ENCODE data around the gene LRRTM4. TPM values are rescaled to one million over a fixed set of nuclear protein-coding genes. Genes with fewer than 3 reads are reported as not detected.
A peak's percentile ranks its signal among the peaks of the same experiment; 100 is the strongest.
"Not testable (repeated sequence)": the region's sequence is repeated elsewhere in the genome, so short reads cannot be mapped to it uniquely, and the experiment has no call there.

LRRTM4 gene
- total RNA-seq, 1 donor from 2014 or later, result not detected

DNA sequence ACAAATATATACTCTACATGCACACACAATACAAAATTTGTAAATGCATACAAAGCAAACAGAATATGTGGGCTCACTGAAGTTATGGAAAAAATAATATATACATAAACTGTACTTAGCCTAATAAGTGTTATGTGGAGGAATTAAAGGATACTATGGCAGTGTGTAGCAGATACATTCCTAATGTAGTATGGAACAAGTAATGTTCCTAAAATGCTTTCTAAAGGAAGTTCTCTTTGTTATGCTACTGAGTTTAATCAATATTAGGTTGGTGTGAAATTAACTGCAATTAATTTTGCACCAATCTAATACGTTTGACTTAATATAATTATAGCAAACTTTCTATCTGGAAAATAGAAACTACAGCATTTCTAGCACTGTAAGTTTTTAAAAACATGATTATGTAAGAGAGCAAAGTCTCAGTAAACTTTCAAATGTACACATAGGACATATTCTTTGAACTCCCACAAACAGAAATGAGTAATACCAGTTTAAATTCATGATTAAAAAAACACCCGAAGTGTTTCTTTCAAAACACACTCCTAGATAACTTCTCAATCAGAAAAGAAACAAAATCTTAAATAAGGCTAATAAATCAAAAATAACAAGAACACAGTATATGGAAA is 331.3 kb downstream of the LRRTM4 start:
- TF ChIP-seq, protein P1, sequence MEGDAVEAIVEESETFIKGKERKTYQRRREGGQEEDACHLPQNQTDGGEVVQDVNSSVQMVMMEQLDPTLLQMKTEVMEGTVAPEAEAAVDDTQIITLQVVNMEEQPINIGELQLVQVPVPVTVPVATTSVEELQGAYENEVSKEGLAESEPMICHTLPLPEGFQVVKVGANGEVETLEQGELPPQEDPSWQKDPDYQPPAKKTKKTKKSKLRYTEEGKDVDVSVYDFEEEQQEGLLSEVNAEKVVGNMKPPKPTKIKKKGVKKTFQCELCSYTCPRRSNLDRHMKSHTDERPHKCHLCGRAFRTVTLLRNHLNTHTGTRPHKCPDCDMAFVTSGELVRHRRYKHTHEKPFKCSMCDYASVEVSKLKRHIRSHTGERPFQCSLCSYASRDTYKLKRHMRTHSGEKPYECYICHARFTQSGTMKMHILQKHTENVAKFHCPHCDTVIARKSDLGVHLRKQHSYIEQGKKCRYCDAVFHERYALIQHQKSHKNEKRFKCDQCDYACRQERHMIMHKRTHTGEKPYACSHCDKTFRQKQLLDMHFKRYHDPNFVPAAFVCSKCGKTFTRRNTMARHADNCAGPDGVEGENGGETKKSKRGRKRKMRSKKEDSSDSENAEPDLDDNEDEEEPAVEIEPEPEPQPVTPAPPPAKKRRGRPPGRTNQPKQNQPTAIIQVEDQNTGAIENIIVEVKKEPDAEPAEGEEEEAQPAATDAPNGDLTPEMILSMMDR (IDR thresholded peaks at IDR 0.05; ENCODE audit: insufficient read depth, low read length, poor library complexity, severe bottlenecking), result no peak
- Histone ChIP-seq H3K36me3 (ENCODE audit: control insufficient read depth, insufficient read depth, low read length) (no peaks in the 10 kb centered on the region), H3K27me3 (ENCODE audit: control insufficient read depth, insufficient read depth, low read length) (no peaks in the 10 kb centered on the region), H3K4me3 (ENCODE audit: low read depth, low read length) (no peak overlapping the region)
- no peak for DNase-seq (ENCODE audit: low read depth)

DNA sequence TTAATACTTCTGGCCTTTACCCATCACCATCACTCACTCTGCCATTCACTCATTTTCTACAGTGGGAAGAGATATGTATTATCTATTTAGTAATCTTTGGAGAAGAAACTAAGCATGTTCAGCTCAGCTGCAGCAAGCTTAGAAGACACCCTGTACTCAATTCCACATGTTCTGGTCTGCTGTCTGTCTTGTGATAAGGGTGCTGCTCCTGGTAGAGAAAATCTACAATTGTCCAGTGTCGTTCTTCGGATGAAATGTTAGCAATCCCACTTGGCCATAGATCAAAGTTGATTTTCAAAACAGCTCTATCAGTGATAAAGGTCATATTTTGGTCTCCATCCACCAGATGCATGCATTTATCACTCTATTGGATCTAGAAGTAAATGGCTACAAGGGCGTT is 337.1 kb downstream of the LRRTM4 start:
- H3K36me3 ChIP-seq (ENCODE audit: control insufficient read depth, insufficient read depth, low read length), result no peaks in the 10 kb centered on the region
- no peak overlapping the region for H3K4me3 ChIP-seq (ENCODE audit: low read depth, low read length)
- TF ChIP-seq, protein P1 (IDR thresholded peaks at IDR 0.05; ENCODE audit: insufficient read depth, low read length, poor library complexity, severe bottlenecking), result no peak
- DNase-seq (ENCODE audit: low read depth), result no peak
- H3K27me3 ChIP-seq (ENCODE audit: control insufficient read depth, insufficient read depth, low read length), result no peaks in the 10 kb centered on the region

DNA sequence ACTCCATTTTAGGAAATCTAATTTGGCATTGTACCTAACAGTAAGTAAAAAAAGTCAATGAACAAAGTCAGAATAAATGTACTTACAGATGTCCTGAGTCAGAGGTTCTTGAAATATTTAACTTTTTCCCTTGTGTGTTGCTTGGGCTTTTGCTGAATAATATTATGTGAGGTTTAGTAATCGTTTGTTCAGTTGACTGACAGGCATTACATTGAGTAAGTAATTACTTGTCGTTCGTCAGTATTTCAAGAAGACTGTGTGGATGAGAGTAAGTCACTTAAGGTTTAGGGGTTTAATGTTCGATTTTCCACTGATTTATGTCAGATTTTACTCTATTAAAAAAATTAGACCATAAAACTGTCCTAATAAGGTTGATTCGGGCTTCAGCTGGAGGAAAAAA is 342.9 kb downstream of the LRRTM4 start:
- no peak for DNase-seq (ENCODE audit: low read depth)
- TF ChIP-seq, protein P1 (IDR thresholded peaks at IDR 0.05; ENCODE audit: insufficient read depth, low read length, poor library complexity, severe bottlenecking), result no peak
- Histone ChIP-seq H3K4me3 (ENCODE audit: low read depth, low read length) (no peak overlapping the region), H3K27me3 (ENCODE audit: control insufficient read depth, insufficient read depth, low read length) (no peaks in the 10 kb centered on the region), H3K36me3 (ENCODE audit: control insufficient read depth, insufficient read depth, low read length) (no peaks in the 10 kb centered on the region)

DNA sequence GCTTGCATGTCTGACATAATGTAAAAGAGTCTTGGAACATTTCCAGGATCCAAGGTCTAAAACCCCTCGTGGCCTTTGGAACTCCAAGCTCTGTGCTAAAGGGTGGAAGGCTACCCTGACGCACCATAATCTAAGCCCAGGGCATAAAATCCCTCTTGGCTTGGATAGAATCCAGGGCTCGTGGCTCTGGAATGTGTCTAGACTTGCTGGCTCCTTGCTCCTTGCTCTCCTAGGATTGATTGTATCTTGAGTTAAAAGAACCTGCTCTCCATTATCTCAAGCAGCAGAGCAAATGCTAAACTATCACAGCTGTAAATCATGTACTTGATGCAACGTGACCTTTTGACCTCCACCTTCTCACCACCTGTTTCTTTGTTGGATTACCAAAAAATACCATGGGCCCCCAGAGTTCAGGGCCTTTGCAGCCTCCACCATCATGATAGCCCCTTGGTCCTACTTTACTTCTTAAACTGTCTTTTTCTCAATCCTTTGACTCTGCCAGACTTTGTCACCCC is 346.9 kb downstream of the LRRTM4 start:
- not testable (repeated sequence) for DNase-seq (ENCODE audit: low read depth); H3K4me3 ChIP-seq (ENCODE audit: low read depth, low read length); H3K27me3 ChIP-seq (ENCODE audit: control insufficient read depth, insufficient read depth, low read length); H3K36me3 ChIP-seq (ENCODE audit: control insufficient read depth, insufficient read depth, low read length)

DNA sequence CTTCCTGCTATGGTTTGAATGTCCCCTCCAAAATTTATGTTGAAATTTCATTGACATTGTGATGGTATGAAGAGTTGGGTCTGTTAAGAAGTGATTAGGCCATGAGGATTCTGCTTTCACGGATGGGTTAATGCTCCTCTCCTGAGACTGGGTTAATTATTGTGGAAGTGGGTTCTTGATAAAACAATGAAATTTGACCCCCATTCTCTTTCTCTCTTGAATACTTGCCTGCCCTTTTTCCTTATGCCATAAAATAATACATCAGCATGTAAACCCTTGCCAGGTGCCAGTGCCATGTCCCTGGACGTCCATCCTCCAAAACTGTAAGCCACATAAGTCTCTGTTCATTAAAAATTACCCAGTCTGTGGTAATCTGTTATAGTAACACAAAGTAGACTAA is 352.8 kb downstream of the LRRTM4 start:
- Histone ChIP-seq H3K4me3 (ENCODE audit: low read depth, low read length) (no peak overlapping the region), H3K36me3 (ENCODE audit: control insufficient read depth, insufficient read depth, low read length) (no peaks in the 10 kb centered on the region), H3K27me3 (ENCODE audit: control insufficient read depth, insufficient read depth, low read length) (no peaks in the 10 kb centered on the region)
- DNase-seq (ENCODE audit: low read depth), result peak; percentile 12
- TF ChIP-seq, protein P1 (IDR thresholded peaks at IDR 0.05; ENCODE audit: insufficient read depth, low read length, poor library complexity, severe bottlenecking), result no peak

DNA sequence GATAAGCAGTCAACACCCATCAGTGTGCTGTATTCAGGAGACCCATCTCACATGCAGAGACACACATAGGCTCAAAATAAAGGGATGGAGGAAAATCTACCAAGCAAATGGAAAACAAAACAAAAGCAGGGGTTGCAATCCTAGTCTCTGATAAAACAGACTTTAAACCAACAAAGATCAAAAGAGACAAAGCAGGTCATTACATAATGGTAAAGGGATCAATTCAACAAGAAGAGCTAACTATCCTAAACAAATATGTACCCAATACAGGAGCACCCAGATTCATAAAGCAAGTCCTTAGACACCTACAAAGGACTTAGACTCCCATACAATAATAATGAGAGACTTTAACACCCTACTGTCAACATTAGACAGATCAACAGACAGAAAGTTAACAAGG is 358.2 kb downstream of the LRRTM4 start:
- not testable (repeated sequence) for H3K27me3 ChIP-seq (ENCODE audit: control insufficient read depth, insufficient read depth, low read length); H3K4me3 ChIP-seq (ENCODE audit: low read depth, low read length); DNase-seq (ENCODE audit: low read depth); H3K36me3 ChIP-seq (ENCODE audit: control insufficient read depth, insufficient read depth, low read length)

DNA sequence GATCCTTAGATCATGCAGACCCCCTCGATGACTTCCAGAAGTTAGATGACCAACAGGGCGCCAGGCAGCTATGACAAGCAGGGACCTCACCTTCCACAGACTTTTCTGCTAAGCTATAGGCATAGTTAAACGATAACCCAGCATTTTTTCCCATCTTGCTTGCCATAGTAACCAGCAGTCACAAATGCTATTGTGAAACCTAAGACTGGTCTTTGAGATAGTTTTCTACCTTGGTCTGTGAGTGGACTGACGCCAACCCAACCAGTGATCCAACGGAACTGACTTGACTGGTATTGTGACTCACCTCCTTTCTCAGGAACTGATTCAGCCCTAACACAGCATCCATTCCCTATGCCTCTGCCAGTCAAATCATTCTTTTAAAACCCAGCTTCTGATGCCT is 361.2 kb downstream of the LRRTM4 start:
- TF ChIP-seq, protein P1 (IDR thresholded peaks at IDR 0.05; ENCODE audit: insufficient read depth, low read length, poor library complexity, severe bottlenecking), result no peak
- no peaks in the 10 kb centered on the region for H3K36me3 ChIP-seq (ENCODE audit: control insufficient read depth, insufficient read depth, low read length)
- no peaks in the 10 kb centered on the region for H3K27me3 ChIP-seq (ENCODE audit: control insufficient read depth, insufficient read depth, low read length)
- DNase-seq (ENCODE audit: low read depth), result peak; percentile 74
- no peak overlapping the region for H3K4me3 ChIP-seq (ENCODE audit: low read depth, low read length)

All from kidney epithelial cell (primary cell).